HG02840 (cell line): ENCODE measurements around the gene ANAPC15.
"Not testable (repeated sequence)": the region's sequence is repeated elsewhere in the genome, so short reads cannot be mapped to it uniquely, and the experiment has no call there.

Source experiments
- ATAC-seq: cut with Tn5 transposase; IDR thresholded peaks from one replicate; pipeline ENCODE4 v1.9.1; 2021; ENCODE audit warnings: mild to moderate bottlenecking, moderate library complexity, moderate number of reproducible peaks; ENCODE audit not compliant: unreplicated experiment, low FRiP score

ANAPC15 gene

DNA sequence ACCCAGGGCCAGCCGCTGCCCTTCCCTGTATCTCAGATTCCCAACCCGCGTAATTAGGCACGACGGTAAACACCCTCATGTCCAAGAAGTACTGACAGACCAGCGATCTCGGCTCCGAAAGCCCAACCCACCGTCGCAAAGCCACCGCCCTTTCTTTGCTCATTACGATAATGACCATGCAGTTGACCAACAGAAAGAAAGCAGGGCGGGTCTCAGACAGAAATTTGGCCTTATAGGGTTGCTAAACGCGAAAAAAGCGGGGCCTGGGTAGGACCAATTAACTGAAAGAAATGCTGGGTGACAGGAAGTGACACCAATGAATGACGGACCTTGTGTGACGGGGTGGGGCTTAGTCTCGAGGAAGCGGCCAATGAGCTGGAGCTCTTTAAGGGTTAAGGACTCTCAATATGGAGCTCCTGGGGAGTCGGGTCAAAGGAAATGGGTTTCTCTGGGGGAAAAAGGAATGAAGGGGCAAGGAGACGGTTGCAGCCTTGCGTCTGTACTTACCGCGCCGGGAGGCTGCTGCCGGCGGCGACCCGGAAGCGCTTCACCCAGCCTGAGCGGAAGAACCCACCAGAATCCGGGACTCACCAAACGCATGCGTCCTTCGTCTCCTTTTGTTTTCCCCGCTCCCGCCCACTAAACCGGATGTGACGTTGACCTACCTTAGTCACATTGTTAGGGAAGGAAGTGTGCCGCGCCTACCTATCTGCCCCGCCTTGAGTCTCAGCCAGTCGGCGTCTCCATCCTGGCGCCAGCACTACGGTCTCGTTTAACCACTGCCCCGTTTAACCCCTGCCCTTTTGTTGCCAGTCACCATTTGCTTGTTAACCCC, at the start of gene ANAPC15:
TSS of gene ANAPC15 (minus strand) at position 553 of the 835 bp plus-strand sequence. CDS start 1,419 bp downstream, outside the sequence.
- peak; percentile 87 for ATAC-seq

DNA sequence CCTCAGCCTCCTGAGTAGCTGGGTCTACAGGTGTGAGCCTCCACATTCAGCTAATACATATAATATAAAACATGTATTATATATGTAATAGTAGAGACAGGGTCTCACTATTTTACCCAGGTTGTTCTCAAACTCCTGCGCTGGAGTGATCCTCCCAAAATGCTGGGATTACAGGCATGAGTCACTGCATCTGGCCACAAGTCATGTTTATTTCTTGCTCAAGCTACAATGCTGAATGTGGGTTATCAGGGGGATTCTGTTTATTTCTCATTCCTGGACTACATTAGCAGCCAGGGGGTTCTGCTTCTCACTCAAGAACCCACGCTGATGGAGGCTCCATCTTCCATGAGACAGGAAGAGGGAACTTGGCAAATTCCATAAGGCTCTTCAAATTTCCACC, 47.8 kb upstream of the ANAPC15 start:
- no peak for ATAC-seq

DNA sequence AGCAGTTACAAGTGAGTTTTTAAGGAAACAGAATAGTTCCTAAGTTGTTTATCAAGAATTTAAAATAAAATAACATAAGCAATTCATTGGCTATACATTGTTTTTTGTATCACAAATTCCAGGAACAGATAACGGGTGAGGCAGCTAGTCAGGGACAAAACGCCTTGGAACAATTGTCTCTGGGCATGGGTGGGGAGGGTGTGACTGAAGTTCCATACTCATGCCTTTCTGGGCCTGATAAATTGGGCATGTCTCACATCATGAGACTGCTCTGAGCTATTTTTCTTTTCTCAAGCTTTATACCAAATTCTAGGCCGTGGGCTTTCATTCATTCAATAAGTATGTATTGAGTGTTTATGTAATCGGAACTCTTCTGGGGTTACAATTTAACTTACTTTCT, 44.6 kb upstream of the ANAPC15 start:
- ATAC-seq: no peak

DNA sequence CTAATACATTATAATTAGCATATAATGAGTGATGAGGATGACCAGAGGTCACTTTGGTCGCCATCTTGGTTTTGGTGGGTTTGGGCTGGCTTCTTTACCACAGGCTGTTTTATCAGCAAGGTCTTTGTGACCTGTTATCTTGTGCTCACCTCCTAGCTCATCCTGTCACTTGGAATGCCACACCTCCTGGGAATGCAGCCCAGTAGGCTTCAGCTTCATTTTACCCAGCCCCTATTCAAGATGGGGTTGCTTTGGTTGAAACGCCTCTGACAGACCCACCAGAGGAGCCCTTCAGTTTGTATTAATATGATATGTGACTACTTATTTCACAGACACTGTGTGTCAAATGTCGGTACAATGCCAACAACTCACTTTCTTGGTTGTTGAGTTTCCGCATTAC, 43.3 kb upstream of the ANAPC15 start:
- ATAC-seq: no peak

DNA sequence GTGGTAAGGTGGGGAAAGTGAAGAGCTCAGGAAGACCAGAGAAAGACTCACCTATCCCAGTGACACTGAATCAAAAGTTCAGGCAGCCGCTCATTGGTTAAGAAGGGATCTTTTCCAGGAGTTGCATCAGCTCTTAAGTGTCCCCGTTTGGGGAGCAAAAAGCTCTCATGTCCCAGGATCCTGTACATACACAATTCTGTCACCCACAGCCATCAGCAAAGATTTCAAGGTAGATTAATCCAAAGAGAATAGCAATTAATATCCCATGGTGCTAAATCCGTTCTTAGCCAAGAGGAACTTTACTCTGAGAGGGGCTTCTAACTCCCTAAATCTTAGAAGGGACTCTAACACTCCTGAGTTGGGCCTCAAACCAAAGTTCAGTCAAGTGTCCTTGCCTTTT, 42.3 kb upstream of the ANAPC15 start:
- no peak for ATAC-seq

DNA sequence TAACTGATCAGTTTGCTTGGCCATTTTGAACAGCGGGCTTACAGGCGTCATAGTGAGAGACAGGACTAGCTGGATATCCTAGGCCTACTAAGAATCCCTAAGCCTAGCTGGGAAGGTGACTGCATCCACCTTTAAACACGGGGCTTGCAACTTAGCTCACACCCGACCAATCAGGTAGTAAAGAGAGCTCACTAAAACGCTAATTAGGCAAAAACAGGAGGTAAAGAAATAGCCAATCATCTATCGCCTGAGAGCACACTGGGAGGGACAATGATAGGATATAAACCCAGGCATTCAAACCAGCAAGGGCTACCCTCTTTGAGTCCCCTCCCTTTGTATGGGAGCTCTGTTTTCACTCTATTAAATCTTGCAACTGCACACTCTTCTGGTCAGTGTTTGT, 41.4 kb upstream of the ANAPC15 start:
- ATAC-seq: not testable (repeated sequence)

DNA sequence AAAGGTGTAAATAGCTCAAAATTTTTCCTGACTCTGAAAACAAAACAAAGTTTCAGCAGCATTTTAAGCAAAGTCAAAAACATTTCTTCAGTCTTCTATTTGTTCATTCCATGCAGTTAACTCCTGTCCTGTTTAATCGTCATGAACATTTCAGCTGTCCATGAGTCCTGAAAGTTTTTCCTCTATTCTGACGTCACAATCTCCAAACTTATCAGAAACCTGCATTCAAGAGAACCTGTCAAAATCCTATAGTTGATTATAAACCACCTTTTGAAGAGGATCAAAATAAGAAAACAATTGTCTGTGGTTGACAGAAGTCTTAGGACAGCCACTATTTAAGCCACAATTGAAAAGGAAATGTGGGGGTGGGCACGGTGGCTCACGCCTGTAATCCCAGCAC, 38.4 kb upstream of the ANAPC15 start:
- no peak for ATAC-seq

DNA sequence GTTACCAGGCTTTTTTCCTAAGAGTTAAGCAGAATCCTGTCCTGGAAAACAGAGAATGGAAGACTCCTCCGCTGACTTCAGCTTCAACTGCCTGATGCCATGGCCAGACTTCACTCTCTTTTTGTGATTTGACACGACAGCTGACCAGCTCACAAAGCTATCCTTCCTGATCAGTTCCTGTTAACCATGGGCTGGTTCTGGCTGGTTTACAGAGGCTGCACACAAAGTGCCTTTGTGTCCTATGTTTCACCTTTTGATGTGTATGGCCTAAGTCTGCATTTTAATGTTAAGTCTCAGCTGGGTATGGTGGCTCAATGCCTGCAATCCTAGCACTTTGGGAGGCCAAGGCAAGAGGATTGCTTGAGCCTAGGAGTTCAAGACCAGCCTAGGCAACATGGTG, 34.1 kb upstream of the ANAPC15 start:
- ATAC-seq: no peak

DNA sequence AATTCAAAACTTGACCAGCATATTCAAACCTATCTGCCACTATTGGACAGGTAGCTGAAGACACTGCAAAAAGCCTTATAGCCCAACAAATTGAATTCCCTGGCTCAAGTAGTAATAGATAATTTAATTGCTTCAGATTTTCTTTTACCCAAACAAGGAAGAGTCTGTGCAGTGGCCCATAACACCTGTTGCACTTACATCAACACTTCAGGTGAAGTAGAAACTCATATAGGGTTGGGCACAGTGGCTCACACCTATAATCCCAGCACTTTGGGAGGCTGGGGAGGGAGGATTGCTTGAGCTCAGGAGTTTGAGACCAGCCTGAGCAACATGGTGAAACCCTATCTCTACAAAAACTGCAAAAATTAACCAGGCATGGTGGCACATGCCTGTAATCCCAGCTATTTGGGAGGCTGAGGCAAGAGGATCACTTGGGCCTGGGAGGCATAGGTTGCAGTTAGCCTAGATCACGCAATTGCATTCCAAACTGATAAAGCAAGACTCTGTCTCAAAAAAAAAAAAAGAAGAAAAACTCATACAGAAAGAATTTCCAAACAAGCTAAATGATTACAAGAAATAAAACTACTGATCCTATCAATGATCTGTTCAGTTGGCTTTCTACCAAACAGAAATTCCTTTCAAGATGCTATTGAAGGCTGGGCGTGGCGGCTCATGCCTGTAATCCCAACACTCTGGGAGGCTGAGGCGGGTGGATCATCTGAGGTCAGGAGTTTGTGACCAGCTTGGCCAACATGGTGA, 32.5 kb upstream of the ANAPC15 start:
- ATAC-seq: no peak

DNA sequence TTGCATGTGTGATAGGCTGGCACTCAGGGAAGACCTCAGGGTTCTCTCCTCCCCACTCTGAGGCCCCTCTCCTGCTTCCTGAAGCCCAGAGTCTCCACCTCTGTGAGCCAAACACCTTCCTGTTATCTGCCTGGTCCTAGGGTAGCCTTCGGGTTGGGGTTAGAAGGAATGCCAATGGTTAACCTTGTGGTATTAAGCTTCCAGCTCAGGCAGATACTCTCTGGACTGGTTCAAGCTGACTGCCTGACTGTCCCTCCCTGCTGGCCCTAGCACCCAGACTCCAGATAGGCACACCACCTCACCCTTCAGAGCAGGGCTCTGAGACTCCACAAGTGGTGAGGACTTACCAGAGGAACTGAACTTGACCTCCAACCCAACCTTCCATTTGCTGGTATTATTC, 30.0 kb upstream of the ANAPC15 start:
- not testable (repeated sequence) for ATAC-seq

DNA sequence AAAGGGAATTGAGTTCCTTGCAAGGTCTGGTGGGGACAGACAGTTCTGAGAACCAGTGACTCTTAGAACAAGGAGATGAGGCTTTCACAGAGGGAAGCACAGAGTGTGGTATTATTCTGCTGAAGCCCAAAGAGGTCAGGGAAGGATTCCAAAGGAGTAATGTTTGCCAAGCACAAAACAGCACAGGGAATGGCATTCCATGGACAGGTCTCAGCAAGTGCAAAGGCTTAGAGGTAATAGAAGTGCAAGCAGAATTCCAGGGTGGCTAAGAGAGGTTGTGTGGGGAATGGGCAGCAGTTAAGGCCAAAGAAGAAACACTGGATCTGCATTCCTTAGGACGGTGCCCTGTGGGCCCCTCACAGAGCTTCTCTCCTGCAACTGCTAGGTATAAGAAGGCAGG, 29.6 kb upstream of the ANAPC15 start:
- not testable (repeated sequence) for ATAC-seq

DNA sequence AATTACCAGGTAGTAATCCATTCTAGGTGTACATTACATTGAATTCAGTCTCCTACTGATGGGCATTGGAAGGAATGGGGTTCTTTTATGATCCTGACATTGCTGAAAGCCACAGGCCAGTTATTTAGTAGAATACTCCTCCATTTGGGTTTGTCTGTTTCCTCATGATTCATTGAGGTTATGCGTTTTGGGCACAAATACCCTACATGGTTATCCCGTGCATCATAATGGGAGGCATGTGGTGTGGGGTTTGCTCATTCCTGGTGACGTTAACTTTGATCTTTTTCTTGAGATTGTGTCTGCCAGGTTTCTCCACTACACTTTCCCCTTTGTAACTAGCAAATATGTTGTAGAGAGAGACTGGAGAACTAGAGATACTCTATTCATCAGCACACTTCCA, 28.6 kb upstream of the ANAPC15 start:
- ATAC-seq: no peak

DNA sequence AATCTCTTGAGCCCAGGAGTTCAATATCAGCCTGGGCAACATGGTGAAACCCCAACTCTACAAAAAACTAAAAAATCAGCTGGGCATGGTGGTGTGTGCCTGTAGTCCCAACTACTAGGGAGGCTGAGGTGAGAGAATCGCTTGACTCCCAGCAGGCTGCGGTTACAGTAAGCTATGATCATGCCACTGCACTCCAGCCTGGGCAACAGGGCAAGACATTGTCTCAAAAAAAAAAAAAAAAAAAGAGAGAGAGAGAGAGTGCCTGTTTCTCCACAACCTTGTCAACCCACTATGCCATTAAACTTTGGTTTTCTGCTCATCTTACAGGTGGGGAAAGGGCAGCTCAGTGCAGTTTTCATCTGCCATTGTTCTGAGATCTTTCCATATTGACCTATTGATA, 28.2 kb upstream of the ANAPC15 start:
- ATAC-seq: no peak

DNA sequence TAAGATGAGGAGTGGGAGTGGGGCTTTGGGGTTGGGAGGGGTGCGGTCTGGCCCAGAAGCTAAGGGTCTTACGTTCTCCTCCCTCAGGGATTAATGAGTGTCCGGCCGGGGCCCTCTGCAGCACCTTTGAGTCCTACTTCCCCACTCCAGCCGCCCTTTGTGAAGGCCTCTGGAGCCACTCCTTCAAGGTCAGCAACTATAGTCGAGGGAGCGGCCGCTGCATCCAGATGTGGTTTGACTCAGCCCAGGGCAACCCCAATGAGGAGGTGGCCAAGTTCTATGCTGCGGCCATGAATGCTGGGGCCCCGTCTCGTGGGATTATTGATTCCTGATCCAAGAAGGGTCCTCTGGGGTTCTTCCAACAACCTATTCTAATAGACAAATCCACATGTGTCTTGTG, 27.0 kb upstream of the ANAPC15 start:
- no peak for ATAC-seq

DNA sequence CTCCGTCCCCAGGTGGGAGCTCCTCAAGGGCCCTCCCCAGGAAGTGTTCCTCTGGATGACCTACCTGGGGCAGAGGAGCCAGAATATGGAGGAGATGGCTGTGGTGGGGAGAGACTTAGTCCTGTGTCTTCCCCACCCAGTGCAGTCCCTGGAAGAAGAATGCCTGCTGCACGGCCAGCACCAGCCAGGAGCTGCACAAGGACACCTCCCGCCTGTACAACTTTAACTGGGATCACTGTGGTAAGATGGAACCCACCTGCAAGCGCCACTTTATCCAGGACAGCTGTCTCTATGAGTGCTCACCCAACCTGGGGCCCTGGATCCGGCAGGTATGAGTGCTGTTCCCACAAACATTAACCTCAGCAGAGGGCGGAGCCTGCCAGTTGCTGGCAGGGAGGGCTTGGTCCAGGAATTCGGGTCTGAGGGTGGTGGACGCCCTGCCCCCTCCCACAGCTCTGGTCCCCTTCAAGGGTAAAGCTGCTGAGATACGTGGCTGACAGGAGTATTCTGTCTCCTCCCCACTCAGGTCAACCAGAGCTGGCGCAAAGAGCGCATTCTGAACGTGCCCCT, 26.4 kb upstream of the ANAPC15 start:
- ATAC-seq: no peak

DNA sequence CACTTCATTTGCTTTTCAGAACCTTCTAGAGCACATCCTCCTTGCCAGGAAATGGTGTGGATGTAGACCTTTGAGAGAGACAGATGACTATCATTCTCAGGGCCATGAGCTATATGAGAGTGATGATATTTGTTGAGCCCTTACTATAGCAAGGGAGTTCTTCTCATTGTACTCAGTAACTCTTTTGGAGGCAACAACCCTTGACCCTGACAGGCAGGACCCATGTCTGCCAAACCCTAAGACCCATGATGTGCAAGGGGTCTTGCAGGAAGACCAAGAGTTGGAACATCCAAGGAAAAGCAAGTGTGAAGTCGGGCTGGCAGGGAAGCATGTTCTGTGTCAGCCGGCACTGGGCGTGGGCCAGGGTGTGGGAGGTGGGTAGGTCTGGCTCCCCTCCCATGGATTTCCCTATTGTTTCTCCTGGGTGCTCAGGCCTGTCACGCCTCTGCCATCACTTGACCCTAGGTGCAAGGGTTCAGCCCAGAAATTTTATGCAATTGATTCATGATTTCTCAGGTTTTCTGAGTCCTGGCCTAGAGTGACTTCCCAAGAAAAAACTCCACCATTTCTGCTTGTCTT, 24.3 kb upstream of the ANAPC15 start:
- ATAC-seq: no peak

DNA sequence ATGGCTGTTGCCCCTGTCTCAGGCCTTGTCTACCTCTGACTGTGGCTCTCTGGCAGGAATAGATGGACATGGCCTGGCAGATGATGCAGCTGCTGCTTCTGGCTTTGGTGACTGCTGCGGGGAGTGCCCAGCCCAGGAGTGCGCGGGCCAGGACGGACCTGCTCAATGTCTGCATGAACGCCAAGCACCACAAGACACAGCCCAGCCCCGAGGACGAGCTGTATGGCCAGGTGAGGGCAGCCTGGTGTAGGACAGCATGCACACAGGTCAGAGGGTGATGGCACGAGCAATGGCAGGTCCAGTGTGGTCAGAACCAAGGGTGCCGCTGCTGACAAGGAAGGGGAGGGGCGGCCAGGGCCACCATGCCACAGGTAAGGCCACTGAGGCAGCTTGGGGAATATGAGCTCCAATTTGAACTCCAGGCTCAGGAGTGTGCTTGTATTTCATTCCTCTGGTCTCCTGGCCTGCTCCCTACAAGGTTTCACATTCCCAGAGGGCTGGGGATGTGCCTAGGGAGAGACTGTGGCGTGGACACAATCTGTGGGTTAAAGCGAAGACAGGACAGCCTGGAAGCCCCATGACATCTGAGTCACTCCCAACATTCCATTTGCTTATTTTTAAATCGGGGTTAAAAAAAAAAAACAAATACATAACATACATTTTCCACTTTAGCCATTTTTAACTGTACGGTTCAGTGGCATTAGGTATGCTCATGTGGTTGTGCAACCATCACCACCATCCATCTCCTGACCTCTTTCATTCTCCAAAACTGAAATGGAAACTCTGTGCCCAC, 23.6 kb upstream of the ANAPC15 start:
- no peak for ATAC-seq

DNA sequence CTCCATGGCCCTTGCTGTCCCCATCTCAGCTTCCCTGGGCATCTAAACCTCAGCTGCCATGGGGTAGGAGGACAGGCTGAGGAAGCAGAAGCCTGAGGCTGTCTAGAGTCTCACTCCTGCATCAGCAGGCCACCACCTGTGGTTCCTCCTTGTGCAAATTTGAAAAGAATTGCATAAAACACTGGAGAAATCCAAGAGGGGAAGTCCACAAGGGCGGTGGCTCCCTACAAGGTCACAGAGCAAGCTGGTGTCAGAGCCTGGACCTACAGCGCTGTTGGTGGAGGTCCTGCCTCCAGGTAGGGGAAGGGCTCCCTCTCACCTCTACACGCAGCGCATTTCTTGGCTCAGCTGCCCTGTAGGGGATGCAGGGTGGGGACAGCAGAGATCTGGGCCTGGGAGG, 23.0 kb upstream of the ANAPC15 start, which contains the start of gene FOLR3:
TSS of gene FOLR3 (plus strand) at position 253 of the 400 bp plus-strand sequence. CDS start 228 bp downstream, outside the sequence.
- ATAC-seq: not testable (repeated sequence)

DNA sequence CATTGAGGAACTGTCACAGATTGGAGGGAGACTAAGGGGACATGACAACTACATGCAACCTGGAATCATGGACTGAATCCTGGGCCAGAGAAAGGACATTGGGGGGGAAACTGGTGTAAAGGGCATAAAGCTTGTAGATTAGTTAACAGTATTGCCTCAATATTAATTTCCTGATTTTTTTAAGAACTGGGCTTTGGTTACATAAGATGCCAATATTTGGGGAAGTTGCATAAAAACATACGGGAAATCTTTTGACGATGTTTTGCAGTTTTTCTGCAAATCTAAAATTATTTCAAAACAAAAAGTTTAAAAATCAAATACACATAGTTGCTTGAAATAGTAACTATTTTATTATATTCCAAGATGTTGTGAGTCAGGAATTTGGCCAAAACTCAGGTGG, 20.2 kb upstream of the ANAPC15 start:
- no peak for ATAC-seq

DNA sequence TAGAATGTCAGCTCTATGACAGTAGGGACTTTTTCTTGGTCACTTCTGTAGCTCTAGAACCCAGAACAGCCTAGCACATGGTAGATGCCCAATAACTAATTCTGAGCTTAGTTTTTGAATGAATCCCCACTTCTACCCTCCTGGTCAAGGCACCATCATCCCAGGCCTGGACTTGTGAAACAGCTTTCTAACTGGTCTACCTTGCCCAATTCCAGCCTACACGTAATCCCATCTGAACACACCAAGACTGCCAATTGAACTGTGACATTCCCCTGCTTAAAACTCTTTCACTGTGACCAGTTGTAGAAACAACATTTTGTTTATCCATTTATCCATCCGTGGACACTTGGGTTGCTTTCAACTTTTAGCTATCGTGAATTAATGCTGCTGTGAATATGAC, 16.9 kb upstream of the ANAPC15 start:
- no peak for ATAC-seq
